Esophagus muscularis mucosa (tissue), 4 donors: ENCODE results near the gene PTCHD4. TPM values are rescaled to one million over a fixed set of nuclear protein-coding genes. Genes with fewer than 3 reads are reported as not detected.

Experiments used
- DNase-seq: peaks from one replicate; pipeline ENCODE4 v3.0.0-alpha.2; 2017; ENCODE audit errors: extremely low spot score
- H3K27ac ChIP-seq, 4 donors: fragments of 200-600 bp; sonication (generic); replicated peaks in 1 of 4; 1 replicate in 3 of 4; 2 replicates in 1 of 4; pipeline ENCODE4 v1.5.1; 2016 to 2019; ENCODE audit warnings: mild to moderate bottlenecking in 1 of 4
- H3K27me3 ChIP-seq, 4 donors: fragments of 200-600 bp; sonication (generic); one replicate each; pipeline versions ENCODE4 v1.5.1 to v1.6.0; 2016 to 2019
- H3K36me3 ChIP-seq, 4 donors: fragments of 200-600 bp; sonication (generic); one replicate each; pipeline ENCODE4 v1.5.1; 2016 to 2019
- H3K4me1 ChIP-seq, 4 donors: fragments of 200-600 bp; sonication (generic); one replicate each; pipeline ENCODE4 v1.5.1; 2016 to 2019
- H3K4me3 ChIP-seq, 4 donors: fragments of 200-600 bp; sonication (generic); 1 replicate in 2 of 4; 2 replicates in 2 of 4; pipeline ENCODE4 v1.5.1; 2016 to 2019; ENCODE audit warnings: mild to moderate bottlenecking in 4 of 4, moderate library complexity in 1 of 4
- H3K9me3 ChIP-seq, 4 donors: fragments of 200-600 bp; sonication (generic); 1 replicate in 3 of 4; 2 replicates in 1 of 4; pipeline ENCODE4 v1.5.1; 2016 to 2019
- EP300 ChIP-seq: sonication (generic); formaldehyde crosslinking; IDR thresholded peaks from one replicate; pipeline ENCODE4 v1.6.1; 2017; ENCODE audit warnings: antibody characterized with exemption
- POLR2A ChIP-seq: fragments of 450-650 bp; IDR thresholded peaks from one replicate; pipeline ENCODE4 v1.6.1; 2017; ENCODE audit warnings: antibody characterized with exemption, moderate library complexity, mild to moderate bottlenecking, low read depth
- POLR2AphosphoS5 ChIP-seq, 2 donors: sonication (generic); formaldehyde crosslinking; IDR thresholded peaks; one replicate each; pipeline ENCODE4 v1.6.1; 2017; ENCODE audit warnings: antibody characterized with exemption in 2 of 2
- WGBS: methylation state at CpG from one replicate; pipeline ENCODE4 v1.1.5; 2018; 5-methylcytosine and 5-hydroxymethylcytosine counted together
- intact Hi-C: fragments of 100-400 bp; cut with DNase I; formaldehyde crosslinking; loops from one replicate; pipeline ENCODE4 v1.15.1; 2023
- total RNA-seq, 4 donors: library from RNA; depleted of rRNA; stranded (reverse); fragments of >200 nt; gene quantifications; one replicate each; pipeline versions ENCODE4 v1.1.0 to v1.2.1, GENCODE V29; 2016
- TF ChIP-seq, protein P1 (sequence below), 3 experiments: fragments of 200-600 bp in 2 of 3; fragments of 450-650 bp in 1 of 3; sonication (generic) in 2 of 3; IDR thresholded peaks; one replicate each; pipeline ENCODE4 v1.5.1; 2017 to 2019; ENCODE audit warnings: antibody characterized with exemption in 3 of 3, mild to moderate bottlenecking in 2 of 3, moderate library complexity in 1 of 3

The PTCHD4 gene
- total RNA-seq, 4 donors from 2014 or later = 0.83 to 2.7 (median 1.5) TPM

DNA sequence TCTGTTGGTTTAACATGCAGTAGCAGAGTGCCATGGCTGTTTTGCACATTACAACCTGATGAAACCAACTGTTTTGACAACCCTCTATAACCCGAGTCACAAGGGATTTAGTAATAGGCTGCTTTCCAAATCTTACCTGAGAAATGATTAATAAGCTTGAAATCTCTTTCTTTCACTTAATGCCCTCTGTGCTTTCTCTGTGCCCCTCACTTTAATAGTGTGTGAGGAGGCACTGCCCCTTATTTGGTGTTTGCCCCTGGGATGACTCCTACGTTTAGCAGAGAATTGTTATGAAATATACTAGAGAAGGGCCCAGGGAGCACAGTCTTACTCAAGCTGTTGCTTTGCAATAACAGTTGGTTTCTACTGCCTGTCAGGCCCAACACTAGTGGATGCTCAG, 31.0 kb upstream of the PTCHD4 start:
- Histone ChIP-seq H3K27me3 (no peaks in the 10 kb centered on the region), H3K27ac (no peak overlapping the region), H3K4me3 (no peak overlapping the region), H3K36me3 (no peaks in the 10 kb centered on the region), H3K9me3 (no peaks in the 10 kb centered on the region), H3K4me1 (no peaks in the 10 kb centered on the region)
- intact Hi-C loops = no loop called here
- TF ChIP-seq, protein P1, sequence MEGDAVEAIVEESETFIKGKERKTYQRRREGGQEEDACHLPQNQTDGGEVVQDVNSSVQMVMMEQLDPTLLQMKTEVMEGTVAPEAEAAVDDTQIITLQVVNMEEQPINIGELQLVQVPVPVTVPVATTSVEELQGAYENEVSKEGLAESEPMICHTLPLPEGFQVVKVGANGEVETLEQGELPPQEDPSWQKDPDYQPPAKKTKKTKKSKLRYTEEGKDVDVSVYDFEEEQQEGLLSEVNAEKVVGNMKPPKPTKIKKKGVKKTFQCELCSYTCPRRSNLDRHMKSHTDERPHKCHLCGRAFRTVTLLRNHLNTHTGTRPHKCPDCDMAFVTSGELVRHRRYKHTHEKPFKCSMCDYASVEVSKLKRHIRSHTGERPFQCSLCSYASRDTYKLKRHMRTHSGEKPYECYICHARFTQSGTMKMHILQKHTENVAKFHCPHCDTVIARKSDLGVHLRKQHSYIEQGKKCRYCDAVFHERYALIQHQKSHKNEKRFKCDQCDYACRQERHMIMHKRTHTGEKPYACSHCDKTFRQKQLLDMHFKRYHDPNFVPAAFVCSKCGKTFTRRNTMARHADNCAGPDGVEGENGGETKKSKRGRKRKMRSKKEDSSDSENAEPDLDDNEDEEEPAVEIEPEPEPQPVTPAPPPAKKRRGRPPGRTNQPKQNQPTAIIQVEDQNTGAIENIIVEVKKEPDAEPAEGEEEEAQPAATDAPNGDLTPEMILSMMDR (IDR thresholded peaks at IDR 0.05) = no peak
- TF ChIP-seq POLR2A (no peak), EP300 (no peak), POLR2AphosphoS5 (IDR thresholded peaks at IDR 0.05) (no peak)
- 54% methylated on average over 2 of the region's 2 CpGs for WGBS
- no peak for DNase-seq

GRCh38 chr6:48139818-48140614, 29.0 kb upstream of the PTCHD4 start:
- TF ChIP-seq POLR2AphosphoS5 (IDR thresholded peaks at IDR 0.05) (no peak), POLR2A (no peak), EP300 (no peak)
- TF ChIP-seq, protein P1 (IDR thresholded peaks at IDR 0.05) = no peak
- Histone ChIP-seq H3K9me3 (no peaks in the 10 kb centered on the region), H3K36me3 (no peaks in the 10 kb centered on the region), H3K4me1 (no peaks in the 10 kb centered on the region), H3K4me3 (no peak overlapping the region), H3K27ac (no peak overlapping the region), H3K27me3 (no peaks in the 10 kb centered on the region)
- intact Hi-C loops = no loop called here
- WGBS = 52% methylated on average over 2 of the region's 2 CpGs
- no peak for DNase-seq

DNA sequence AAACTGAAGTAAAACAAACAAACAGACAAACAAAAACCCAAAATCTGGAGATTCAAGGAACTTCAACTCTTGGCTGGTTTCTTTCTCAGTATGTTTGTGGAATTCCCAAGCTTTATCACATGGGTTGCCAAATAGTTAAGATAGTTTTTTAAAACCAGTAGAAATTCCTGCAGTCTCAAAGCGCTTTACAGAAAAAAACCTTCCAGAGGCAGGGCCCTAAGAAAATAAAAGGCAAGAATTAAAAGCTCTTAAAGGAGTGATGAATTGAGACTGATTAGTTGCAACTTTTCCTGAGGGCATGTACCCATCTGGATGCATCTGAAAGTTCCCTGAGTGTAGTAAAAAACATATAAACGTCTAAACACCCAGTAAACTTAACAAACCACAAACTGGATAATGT, 25.9 kb upstream of the PTCHD4 start:
- H3K4me3 ChIP-seq = no peak overlapping the region
- 71% methylated on average over 2 of the region's 2 CpGs for WGBS
- DNase-seq = no peak
- H3K27me3 ChIP-seq = no peaks in the 10 kb centered on the region
- TF ChIP-seq POLR2AphosphoS5 (IDR thresholded peaks at IDR 0.05) = no peak
- no peak for TF ChIP-seq POLR2A
- TF ChIP-seq, protein P1 (IDR thresholded peaks at IDR 0.05) = no peak
- no peak for TF ChIP-seq EP300
- no peaks in the 10 kb centered on the region for H3K9me3 ChIP-seq
- no peaks in the 10 kb centered on the region for H3K4me1 ChIP-seq
- H3K36me3 ChIP-seq = no peaks in the 10 kb centered on the region
- H3K27ac ChIP-seq = no peak overlapping the region
- intact Hi-C loops = no loop called here

- Histone ChIP-seq H3K27ac (no peak overlapping the region), H3K4me3 (no peak overlapping the region), H3K4me1 (no peaks in the 10 kb centered on the region), H3K36me3 (no peaks in the 10 kb centered on the region), H3K27me3 (no peaks in the 10 kb centered on the region), H3K9me3 (no peaks in the 10 kb centered on the region)
- WGBS = 70% methylated on average over 5 of the region's 5 CpGs
- TF ChIP-seq POLR2A = no peak
- TF ChIP-seq, protein P1 (IDR thresholded peaks at IDR 0.05) = no peak
- TF ChIP-seq EP300 = no peak
- no peak for TF ChIP-seq POLR2AphosphoS5 (IDR thresholded peaks at IDR 0.05)
- intact Hi-C loops = no loop called here
- DNase-seq = no peak
Observed at GRCh38 chr6:48135323-48136084, 24.5 kb upstream of the PTCHD4 start.
